HepG2 (cell line): Measurements from ENCODE around the gene SPPL3. TPM values are rescaled to one million over a fixed set of nuclear protein-coding genes. Genes with fewer than 3 reads are reported as not detected.
A peak's percentile ranks its signal among the peaks of the same experiment; 100 is the strongest.

Source experiments
- ATAC-seq: fragments of 200-7000 bp; cut with Tn5 transposase; 3 replicates; pipeline ENCODE4 v1.9.1; 2020; ENCODE audit warnings: mild to moderate bottlenecking, moderate library complexity
- BruUV-seq: library from RNA; stranded (reverse); fragments of 400-500 nt; replicated peaks from 2 replicates; lab custom pipeline; 2021; lab: Mats Ljungman, UMichigan
- CTCF ChIA-PET: fragments of 300-600 bp; formaldehyde crosslinking; extraction: SDS; loops from one replicate; lab custom pipeline; 2021; ENCODE audit warnings: low total read pairs, inconsistent platforms, low intra/inter-chr PET ratio; lab: Yijun Ruan, JAX
- POLR2A ChIA-PET: fragments of 350-600 bp; sonication (Branson Sonifier 250); formaldehyde crosslinking; loops from one replicate; lab custom pipeline; 2020; ENCODE audit warnings: antibody characterized with exemption, inconsistent platforms; lab: Yijun Ruan, JAX
- DNase-seq: peaks from one replicate; pipeline ENCODE4 v3.0.0-alpha.2; 2015; ENCODE audit warnings: low spot score
- FAIRE-seq: peaks from 3 replicates; lab custom pipeline; 2011; peaks lifted over from hg19 to GRCh38; lab: Jason Lieb, UNC
- H2AFZ ChIP-seq: one replicate; pipeline ENCODE4 v1.6.1; 2011; ENCODE audit warnings: low read length, inconsistent platforms
- H3K27ac ChIP-seq: fragments of 300-600 bp; 3 replicates; pipeline ENCODE4 v1.8.0; 2011; ENCODE audit warnings: mixed run types, mild to moderate bottlenecking, mixed read lengths, low read length, inconsistent platforms; ENCODE audit not compliant: insufficient read depth; ENCODE audit errors: extremely low read length
- H3K27me3 ChIP-seq, 2 experiments: fragments of 200-600 bp in 1 of 2; 2 replicates in 1 of 2; 3 replicates in 1 of 2; pipeline versions ENCODE4 v1.6.0 to v1.8.0; 2011; ENCODE audit warnings: low read length in 2 of 2, mild to moderate bottlenecking in 2 of 2, moderate library complexity in 2 of 2, inconsistent platforms in 1 of 2; ENCODE audit not compliant: insufficient read depth in 2 of 2, control insufficient read depth in 1 of 2
- H3K36me3 ChIP-seq, 2 experiments: fragments of 200-600 bp in 1 of 2; replicated peaks in 1 of 2; 2 replicates in 1 of 2; 3 replicates in 1 of 2; pipeline versions ENCODE4 v1.5.1 to v1.8.0; 2011; ENCODE audit warnings: low read length in 2 of 2, inconsistent platforms in 1 of 2; ENCODE audit not compliant: insufficient read depth in 2 of 2, control insufficient read depth in 1 of 2
- H3K4me1 ChIP-seq: 2 replicates; pipeline ENCODE4 v1.5.1; 2012; ENCODE audit warnings: low read length, inconsistent platforms; ENCODE audit not compliant: insufficient read depth
- H3K4me2 ChIP-seq: 2 replicates; pipeline ENCODE4 v1.6.0; 2011; ENCODE audit warnings: low read depth, low read length, inconsistent platforms
- H3K4me3 ChIP-seq, 3 experiments: fragments of 200-600 bp in 1 of 3; sonication (generic), shearing (Covaris generic) in 1 of 3; replicated peaks in 1 of 3; 2 replicates each; pipeline ENCODE4 v1.5.1; 2011 to 2016; ENCODE audit warnings: low read length in 3 of 3, inconsistent platforms in 2 of 3, low read depth in 2 of 3, mild to moderate bottlenecking in 2 of 3, control low read depth in 1 of 3, mixed read lengths in 1 of 3; ENCODE audit not compliant: insufficient read depth in 1 of 3
- H3K79me2 ChIP-seq: one replicate; pipeline ENCODE4 v1.6.1; 2011; ENCODE audit warnings: low read length, inconsistent platforms; ENCODE audit not compliant: insufficient read depth
- H3K9ac ChIP-seq: 2 replicates; pipeline ENCODE4 v1.6.0; 2011; ENCODE audit warnings: mild to moderate bottlenecking, low read depth, low read length, inconsistent platforms; ENCODE audit not compliant: insufficient read depth
- H3K9me3 ChIP-seq: 2 replicates; pipeline ENCODE4 v1.5.1; 2012; ENCODE audit warnings: mild to moderate bottlenecking, low read length
- H4K20me1 ChIP-seq: 2 replicates; pipeline ENCODE4 v1.6.0; 2011; ENCODE audit warnings: inconsistent platforms, mild to moderate bottlenecking, low read length, moderate library complexity; ENCODE audit not compliant: insufficient read depth
- BCL6 ChIP-seq: IDR thresholded peaks from 2 replicates; pipeline ENCODE4 v1.6.1; 2016; ENCODE audit warnings: missing genetic modification reagents, missing compliant biosample characterization
- EEA1 ChIP-seq: sonication (generic); formaldehyde crosslinking; IDR thresholded peaks from 2 replicates; pipeline ENCODE4 v1.5.1; 2020; ENCODE audit warnings: mild to moderate bottlenecking, missing genetic modification reagents, borderline replicate concordance
- HNRNPUL1 ChIP-seq: fragments of 200-400 bp; formaldehyde crosslinking; IDR thresholded peaks from 2 replicates; pipeline ENCODE4 v1.6.1; 2017; ENCODE audit warnings: low read depth, mild to moderate bottlenecking, low read length, moderate library complexity
- RFX3 ChIP-seq: IDR thresholded peaks from 2 replicates; pipeline ENCODE4 v1.6.1; 2016; ENCODE audit warnings: missing biosample characterization, missing genetic modification reagents
- SKI ChIP-seq: fragments of 450-650 bp; IDR thresholded peaks from one replicate; pipeline ENCODE4 v1.6.1; 2018; ENCODE audit warnings: mild to moderate bottlenecking; ENCODE audit not compliant: partially characterized antibody
- ZGPAT ChIP-seq: IDR thresholded peaks from 2 replicates; pipeline ENCODE4 v1.6.1; 2016; ENCODE audit warnings: mild to moderate bottlenecking
- ZNF446 ChIP-seq: sonication (generic); formaldehyde crosslinking; IDR thresholded peaks from 2 replicates; pipeline ENCODE4 v1.5.0; 2020; ENCODE audit warnings: mild to moderate bottlenecking, missing genetic modification reagents
- ZNF687 ChIP-seq: sonication (generic); formaldehyde crosslinking; IDR thresholded peaks from 2 replicates; pipeline ENCODE4 v1.5.1; 2020; ENCODE audit warnings: mild to moderate bottlenecking, missing genetic modification reagents, moderate library complexity
- ZNF841 ChIP-seq: sonication (generic); formaldehyde crosslinking; IDR thresholded peaks from 2 replicates; pipeline ENCODE4 v1.8.1; 2023; ENCODE audit warnings: missing genetic modification reagents, borderline replicate concordance
- WGBS: methylation state at CpG from one replicate; pipeline ENCODE4 v1.1.6; 2017; ENCODE audit warnings: low lambda C conversion rate; 5-methylcytosine and 5-hydroxymethylcytosine counted together
- in situ Hi-C: cut with HindIII; loops from 2 replicates; pipeline ENCODE4 v1.10.0; 2017; ENCODE audit warnings: low pct_unique_long_range_greater_than_20kb; ENCODE audit not compliant: extremely low pct_ligation_motif_present
- intact Hi-C: fragments of 100-400 bp; cut with micrococcal nuclease; formaldehyde crosslinking; loops from one replicate; pipeline ENCODE4 v1.10.0; 2022; ENCODE audit not compliant: unreplicated experiment
- polyA plus RNA-seq, 8 experiments: library from polyadenylated mRNA; depleted of rRNA in 3 of 8; stranded (reverse) in 7 of 8; unstranded in 1 of 8; fragments of >200 nt; fragmentation: Illumina TruSeq in 4 of 8; extraction: Trizol in 4 of 8; gene quantifications; 2 replicates each; pipeline versions ENCODE4 v1.2.1 to v1.2.3, GENCODE V29; 2011 to 2016; ENCODE audit warnings: low read depth in 4 of 8, missing spikeins in 1 of 8, mixed read lengths in 1 of 8; ENCODE audit not compliant: insufficient read depth in 1 of 8
- total RNA-seq, 5 experiments: library from RNA; depleted of rRNA; stranded (reverse); fragments of >200 nt; fragmentation: Illumina TruSeq; extraction: Trizol; gene quantifications; 2 replicates each; pipeline ENCODE4 v1.2.3, GENCODE V29; 2016; ENCODE audit warnings: low read depth in 1 of 5

Gene SPPL3
- total and polyA plus RNA-seq, 2 of the 13 experiments (the other 11 are each of a cell fraction or from before 2014, with no cell fraction given), result 8.9 to 9.1 TPM

GRCh38 chr12:120845696-120846095, 58.5 kb downstream of the SPPL3 start:
- FAIRE-seq (no peak), ATAC-seq (no peak), DNase-seq (no peak)
- intact Hi-C loops (no loop called here), in situ Hi-C loops (no loop called here)
- Histone ChIP-seq H3K4me3 (no peak overlapping the region), H3K4me1 (0 out of 2 replicates have a peak, but pooled peaks cover 10% of the 10 kb centered on the region), H3K4me2 (no peak overlapping the region), H3K27ac (no peak overlapping the region), H3K36me3 (peaks cover 0 to 5% of the 10 kb centered on the region in 2 experiments; a peak in 1 of 5 replicates), H3K79me2 (peaks cover 5% of the 10 kb centered on the region), H3K27me3 (no peaks in the 10 kb centered on the region), H4K20me1 (0 out of 2 replicates have a peak, but pooled peaks cover 7% of the 10 kb centered on the region), H2AFZ (no peak overlapping the region), H3K9ac (no peak overlapping the region), H3K9me3 (no peaks in the 10 kb centered on the region)
- CTCF ChIA-PET, result no interaction called here
- no TSS peak for BruUV-seq
- 97% methylated on average over 7 of the region's 7 CpGs for WGBS
- POLR2A ChIA-PET, result interaction anchor here (0.6 kb wide), 1 partner anchor 31 kb away, joined by 3 read pairs; no protein-coding TSS in a partner anchor
- TF ChIP-seq BCL6 (CRISPR knock-in tag), result no peak
- no peak for TF ChIP-seq ZNF446
- no peak for TF ChIP-seq RFX3 (CRISPR knock-in tag)
- TF ChIP-seq SKI, result no peak
- no peak for TF ChIP-seq ZNF841
- no peak for TF ChIP-seq EEA1 (CRISPR knock-in tag)
- TF ChIP-seq HNRNPUL1, result no peak

DNA sequence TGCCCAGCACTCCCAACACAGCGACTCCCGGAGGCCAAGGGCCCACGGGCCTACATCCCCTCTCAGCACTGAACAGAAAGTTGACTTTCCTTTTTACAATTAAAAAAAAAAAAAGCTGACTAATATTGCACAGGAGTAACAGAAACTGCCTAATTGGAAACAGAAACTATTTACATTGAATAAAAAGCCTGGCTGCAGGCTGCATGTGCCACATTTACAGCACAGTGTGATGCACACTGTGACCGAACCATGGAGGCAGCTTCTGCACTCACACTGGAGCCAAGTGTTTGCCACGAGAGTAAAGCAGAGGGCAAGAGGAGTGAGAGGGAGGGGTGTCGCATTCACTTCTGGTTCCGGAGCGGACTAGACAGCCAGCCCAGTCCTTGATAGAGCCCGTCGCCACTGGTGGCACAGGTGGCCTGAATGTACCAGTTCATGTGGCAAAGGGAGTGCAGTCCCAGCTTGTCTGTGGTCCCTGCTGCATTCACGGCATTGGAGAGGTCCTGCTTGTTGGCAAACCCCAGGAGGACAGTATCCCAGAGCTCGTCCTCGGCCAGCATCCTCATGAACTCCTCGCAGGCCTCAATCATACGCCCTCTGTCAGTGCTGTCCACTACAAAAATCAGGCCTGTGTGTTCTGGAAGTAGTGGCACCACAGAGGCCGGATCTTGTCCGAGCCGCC, 59.2 kb downstream of the SPPL3 start:
- peaks cover 0 to 5% of the 10 kb centered on the region in 2 experiments; a peak in 1 of 5 replicates for H3K36me3 ChIP-seq
- no peak overlapping the region for H2AFZ ChIP-seq
- 0 out of 2 replicates have a peak, but pooled peaks cover 6% of the 10 kb centered on the region for H3K4me1 ChIP-seq
- in situ Hi-C loops (no loop called here), intact Hi-C loops (no loop called here)
- H3K9me3 ChIP-seq, result no peaks in the 10 kb centered on the region
- H3K27me3 ChIP-seq, result no peaks in the 10 kb centered on the region
- no peak overlapping the region for H3K9ac ChIP-seq
- H3K79me2 ChIP-seq, result peaks cover 5% of the 10 kb centered on the region
- CTCF ChIA-PET, result no interaction called here
- POLR2A ChIA-PET, result no interaction called here
- ATAC-seq (no peak), FAIRE-seq (no peak)
- TF ChIP-seq ZNF687 (CRISPR knock-in tag) (0 out of 2 replicates have a peak, but pooled peaks have one; percentile 8), ZGPAT (CRISPR knock-in tag) (no peak)
- TF ChIP-seq, all 625 proteins: peak for 1
- Histone ChIP-seq H3K27ac (no peak overlapping the region), H3K4me2 (no peak overlapping the region), H4K20me1 (0 out of 2 replicates have a peak, but pooled peaks cover 7% of the 10 kb centered on the region), H3K4me3 (no peak overlapping the region)
- 93% methylated on average over 10 of the region's 18 CpGs for WGBS
- no peak for DNase-seq
- no TSS peak for BruUV-seq
